CD4-positive, alpha-beta T cell treated with Interleukin-21 for 1 hour (primary cell): ENCODE measurements around the gene ROBO3.

Experiments used
- DNase-seq: peaks from one replicate; pipeline ENCODE4 v3.0.0-alpha.2; 2020

ROBO3 gene, protein sequence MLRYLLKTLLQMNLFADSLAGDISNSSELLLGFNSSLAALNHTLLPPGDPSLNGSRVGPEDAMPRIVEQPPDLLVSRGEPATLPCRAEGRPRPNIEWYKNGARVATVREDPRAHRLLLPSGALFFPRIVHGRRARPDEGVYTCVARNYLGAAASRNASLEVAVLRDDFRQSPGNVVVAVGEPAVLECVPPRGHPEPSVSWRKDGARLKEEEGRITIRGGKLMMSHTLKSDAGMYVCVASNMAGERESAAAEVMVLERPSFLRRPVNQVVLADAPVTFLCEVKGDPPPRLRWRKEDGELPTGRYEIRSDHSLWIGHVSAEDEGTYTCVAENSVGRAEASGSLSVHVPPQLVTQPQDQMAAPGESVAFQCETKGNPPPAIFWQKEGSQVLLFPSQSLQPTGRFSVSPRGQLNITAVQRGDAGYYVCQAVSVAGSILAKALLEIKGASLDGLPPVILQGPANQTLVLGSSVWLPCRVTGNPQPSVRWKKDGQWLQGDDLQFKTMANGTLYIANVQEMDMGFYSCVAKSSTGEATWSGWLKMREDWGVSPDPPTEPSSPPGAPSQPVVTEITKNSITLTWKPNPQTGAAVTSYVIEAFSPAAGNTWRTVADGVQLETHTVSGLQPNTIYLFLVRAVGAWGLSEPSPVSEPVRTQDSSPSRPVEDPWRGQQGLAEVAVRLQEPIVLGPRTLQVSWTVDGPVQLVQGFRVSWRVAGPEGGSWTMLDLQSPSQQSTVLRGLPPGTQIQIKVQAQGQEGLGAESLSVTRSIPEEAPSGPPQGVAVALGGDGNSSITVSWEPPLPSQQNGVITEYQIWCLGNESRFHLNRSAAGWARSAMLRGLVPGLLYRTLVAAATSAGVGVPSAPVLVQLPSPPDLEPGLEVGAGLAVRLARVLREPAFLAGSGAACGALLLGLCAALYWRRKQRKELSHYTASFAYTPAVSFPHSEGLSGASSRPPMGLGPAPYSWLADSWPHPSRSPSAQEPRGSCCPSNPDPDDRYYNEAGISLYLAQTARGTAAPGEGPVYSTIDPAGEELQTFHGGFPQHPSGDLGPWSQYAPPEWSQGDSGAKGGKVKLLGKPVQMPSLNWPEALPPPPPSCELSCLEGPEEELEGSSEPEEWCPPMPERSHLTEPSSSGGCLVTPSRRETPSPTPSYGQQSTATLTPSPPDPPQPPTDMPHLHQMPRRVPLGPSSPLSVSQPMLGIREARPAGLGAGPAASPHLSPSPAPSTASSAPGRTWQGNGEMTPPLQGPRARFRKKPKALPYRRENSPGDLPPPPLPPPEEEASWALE (N-terminal part only)

DNA sequence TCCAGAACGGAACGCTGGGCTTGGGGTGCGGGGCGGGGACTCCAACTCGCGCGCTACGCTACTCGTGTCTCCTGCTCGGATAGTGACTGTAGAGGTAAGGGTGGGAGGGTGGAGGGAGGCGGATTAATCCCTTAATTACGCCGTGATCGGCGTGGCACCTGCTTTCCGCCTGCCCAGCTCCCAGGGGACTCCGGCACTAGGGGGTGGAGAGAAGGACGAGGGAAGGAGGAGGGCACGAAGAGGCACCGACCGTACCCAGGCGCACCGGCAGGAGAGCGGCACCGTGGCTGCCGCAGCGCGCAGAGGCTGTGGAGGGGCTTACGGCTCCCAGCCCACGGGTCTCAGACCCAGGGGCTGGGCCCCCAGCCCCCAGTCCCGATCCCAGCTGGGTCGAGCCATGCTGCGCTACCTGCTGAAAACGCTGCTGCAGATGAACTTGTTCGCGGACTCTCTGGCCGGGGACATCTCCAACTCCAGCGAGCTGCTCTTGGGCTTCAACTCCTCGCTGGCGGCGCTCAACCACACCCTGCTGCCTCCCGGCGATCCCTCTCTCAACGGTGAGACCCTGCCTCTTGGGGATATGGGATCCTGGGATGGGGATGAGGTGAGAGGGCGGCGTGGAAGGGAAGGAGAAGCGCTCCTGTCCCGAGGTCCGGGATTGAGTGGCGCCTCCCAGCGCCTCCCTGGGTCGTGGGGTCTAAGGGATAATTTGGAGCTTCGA is at the start of gene ROBO3:
Gene ROBO3, plus strand, starts transcription at position 252 of the 721 bp plus-strand sequence. Its CDS starts 146 bp downstream, at position 398.
- no peak for DNase-seq

- DNase-seq, result no peak
These were observed 48.2 kb upstream of the ROBO3 start for GRCh38 chr11:124817036-124817435.

- no peak for DNase-seq
These were observed 43.1 kb upstream of the ROBO3 start for GRCh38 chr11:124821995-124822730.

- DNase-seq, result no peak
These were observed 41.5 kb upstream of the ROBO3 start for GRCh38 chr11:124823512-124824376.

DNA sequence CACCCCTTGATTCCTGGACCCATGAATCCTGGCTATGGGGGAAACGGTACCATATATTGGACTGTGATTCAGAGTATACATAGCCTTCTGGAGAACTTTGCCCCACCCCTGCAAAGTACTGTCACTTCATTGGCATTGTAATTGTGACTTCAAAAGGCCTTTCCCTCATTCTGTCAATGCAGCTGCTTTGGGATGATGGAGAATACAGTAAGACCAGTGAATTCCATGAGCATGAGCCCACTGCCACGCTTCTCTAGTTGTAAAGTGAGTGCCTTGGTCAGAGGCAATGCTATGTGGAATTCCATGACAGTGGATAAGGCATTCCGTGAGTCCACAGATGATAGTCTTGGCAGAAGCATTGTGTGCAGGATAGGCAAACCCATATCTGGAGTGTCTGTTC is 39.4 kb upstream of the ROBO3 start:
- no peak for DNase-seq

DNA sequence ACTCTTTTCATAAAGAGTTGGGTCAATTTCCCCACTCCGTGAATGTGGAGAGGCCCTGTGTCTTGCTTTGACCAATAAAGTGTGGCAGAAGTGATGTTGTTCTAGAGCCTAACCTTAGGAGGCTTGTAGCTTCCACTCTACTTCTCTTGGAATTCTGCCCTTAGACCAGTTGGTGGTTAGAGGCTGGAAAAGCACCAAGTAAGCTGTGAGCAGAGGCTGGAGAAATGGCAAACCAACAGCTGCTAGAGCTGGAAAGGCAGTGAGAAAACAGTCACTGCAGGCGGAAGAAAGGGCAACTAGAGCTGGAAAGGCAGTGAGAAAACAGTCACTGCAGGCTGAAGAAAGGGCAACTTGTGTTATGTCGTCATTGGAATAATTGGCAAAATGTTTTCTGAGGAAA is 35.2 kb upstream of the ROBO3 start:
- DNase-seq, result no peak

DNA sequence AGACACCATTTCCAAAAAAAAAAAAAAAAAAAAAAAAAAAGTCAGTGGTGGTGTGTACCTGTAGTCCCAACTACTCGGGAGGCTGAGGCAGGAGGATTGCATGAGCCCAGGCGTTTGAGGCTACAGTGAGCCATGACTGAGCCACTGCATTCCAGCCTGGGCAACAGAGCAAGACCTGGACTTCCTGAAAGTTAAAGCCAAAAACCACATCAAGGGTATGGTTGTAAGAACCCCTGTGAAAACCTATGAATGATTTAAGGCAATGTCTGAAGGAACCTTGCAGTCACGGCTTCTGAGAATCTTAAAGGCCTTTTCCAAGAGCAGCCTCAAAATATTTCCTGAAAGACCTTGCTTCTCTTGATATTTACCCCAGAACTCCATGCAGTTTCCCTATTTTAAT is 34.5 kb upstream of the ROBO3 start:
- DNase-seq, result no peak

- DNase-seq, result no peak
These were observed 33.3 kb upstream of the ROBO3 start for GRCh38 chr11:124831897-124832296.

GRCh38 chr11:124832571-124832970 is 32.7 kb upstream of the ROBO3 start:
- DNase-seq, result no peak

- DNase-seq, result no peak
These were observed 30.6 kb upstream of the ROBO3 start for GRCh38 chr11:124834526-124835180.

DNA sequence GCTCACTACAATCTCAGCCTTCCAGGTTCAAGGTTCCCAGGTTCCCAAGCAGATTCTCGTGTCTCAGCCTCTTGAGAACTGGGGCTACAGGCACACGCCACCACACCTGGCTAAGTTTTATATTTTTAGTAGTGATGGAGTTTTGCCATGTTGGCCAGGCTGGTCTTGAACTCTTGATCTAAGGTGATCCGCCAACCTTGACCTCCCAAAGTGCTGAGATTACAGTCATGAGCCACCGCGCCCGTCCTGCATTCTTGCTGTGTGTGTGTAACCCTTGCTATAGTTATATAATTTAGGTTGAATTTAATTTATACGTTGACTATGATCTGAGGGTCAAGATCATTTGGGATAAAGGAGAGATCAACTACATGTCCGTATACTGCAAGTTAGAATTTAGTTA is 29.3 kb upstream of the ROBO3 start:
- no peak for DNase-seq

DNA sequence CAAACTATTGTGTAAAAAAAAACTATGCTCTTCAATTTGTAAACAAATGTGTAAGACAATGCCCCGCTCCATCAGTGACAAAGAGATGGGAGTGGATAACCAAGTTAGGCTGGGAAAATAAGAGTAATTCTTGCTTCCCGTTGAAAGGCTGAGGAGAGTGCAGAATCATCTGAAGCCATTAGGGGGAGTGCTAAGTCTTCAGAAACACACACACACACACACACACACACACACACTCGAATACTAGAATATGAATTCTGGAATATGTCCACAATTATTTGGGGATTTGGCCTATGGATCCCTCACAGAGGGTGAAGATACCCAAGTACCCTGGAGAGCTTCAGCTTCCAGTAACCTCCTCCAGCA is 27.8 kb upstream of the ROBO3 start:
- DNase-seq, result peak; percentile 22

DNA sequence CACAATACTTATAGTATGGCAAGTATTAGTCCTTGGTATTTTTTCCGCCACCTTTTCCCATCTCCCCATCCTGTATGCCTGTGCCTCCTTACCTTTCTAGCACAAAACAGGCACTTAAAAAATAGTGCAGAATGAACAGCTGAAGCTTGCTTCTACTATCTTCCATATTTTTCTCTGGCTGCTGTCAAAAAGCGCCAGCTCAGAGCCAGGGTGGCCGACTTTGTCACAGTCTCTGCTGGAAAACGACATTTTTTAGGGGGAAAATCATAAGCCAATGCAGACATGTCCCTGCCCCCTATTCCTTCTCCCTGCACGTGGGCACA is 26.5 kb upstream of the ROBO3 start:
- no peak for DNase-seq

- no peak for DNase-seq
These were observed 25.9 kb upstream of the ROBO3 start for GRCh38 chr11:124839128-124839971.

DNA sequence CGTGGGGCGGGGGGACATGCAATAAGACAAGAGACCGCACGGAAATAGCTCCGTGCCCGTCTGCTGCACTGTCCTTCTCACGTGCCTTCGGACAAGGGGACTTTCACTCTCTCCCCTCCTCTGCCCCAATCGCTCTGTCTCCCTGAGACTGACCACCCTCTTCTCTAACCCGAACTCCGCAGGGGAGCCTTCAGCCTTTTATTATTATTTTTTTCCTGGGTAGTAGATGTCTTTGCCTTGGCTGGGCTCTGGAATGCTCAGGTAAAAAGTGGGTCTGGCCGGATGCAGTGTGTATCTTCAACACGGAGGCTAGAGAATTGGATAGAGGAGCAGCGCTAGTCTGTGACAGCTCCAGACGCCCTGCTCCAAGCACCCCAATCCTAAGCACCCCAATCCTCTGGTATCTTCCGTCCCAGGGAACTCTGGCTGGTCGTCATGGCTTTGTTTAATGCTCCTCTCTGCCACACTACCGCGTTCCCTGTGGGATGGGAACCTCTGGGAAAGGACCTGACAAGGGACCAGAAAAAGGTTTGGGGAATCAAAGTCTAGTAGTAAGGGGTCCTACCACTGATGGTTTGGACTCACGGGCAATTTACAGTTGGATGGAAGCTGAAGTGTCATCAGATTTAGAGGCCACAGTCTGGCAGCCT is 25.1 kb upstream of the ROBO3 start:
- no peak for DNase-seq

GRCh38 chr11:124840666-124841065 is 24.6 kb upstream of the ROBO3 start:
- no peak for DNase-seq

DNA sequence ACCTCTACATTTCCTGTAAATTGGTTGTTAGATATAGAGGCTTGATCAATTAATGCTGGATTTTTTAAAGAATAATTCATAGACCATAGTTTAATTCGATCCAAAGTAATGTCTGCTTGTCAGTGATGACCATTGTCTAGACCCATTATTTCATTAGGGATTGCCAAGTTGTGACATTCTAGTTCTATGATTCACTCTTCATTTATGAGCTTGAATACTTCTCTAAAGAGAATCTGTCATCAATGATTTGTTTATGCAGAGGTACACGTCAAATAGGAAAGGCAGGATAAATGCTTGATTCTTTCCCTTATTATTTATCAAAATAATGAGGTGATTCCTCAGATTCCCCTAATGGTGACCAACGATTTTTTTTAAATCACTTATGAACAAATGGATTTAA is 24.0 kb upstream of the ROBO3 start:
- DNase-seq, result no peak

GRCh38 chr11:124841840-124842239 is 23.4 kb upstream of the ROBO3 start:
- DNase-seq, result no peak

GRCh38 chr11:124842305-124842704 is 22.9 kb upstream of the ROBO3 start:
- DNase-seq, result no peak
